ENCODE results near the gene CDC27. TPM values are rescaled to one million over a fixed set of nuclear protein-coding genes. Genes with fewer than 3 reads are reported as not detected.
"Not testable (repeated sequence)": the region's sequence is repeated elsewhere in the genome, so short reads cannot be mapped to it uniquely, and the experiment has no call there.

CDC27 gene
- total RNA-seq, 1 experiment from 2014 or later: 141 TPM

DNA sequence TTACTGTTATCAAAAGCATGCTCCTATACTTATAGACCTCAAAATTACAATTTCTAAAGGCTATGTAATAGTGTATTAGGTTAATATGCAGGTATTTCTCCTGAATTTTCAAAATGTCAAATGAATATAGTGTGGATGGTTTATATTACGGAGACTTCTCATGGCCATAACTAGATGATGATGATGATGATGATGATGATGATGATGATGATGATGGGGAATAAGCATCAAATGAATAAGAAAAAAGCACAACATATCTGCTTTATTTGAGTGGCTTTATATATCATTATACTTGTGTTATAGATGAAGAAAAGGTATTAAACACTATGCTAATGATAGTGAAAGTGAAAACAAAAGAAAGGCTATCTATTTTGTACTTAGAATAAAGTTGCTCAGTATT lies 53.9 kb downstream of the CDC27 start:
- H3K4me3 Mint-ChIP-seq (ENCODE audit: unreplicated experiment): no peak overlapping the region
- TF ChIP-seq, protein P1, sequence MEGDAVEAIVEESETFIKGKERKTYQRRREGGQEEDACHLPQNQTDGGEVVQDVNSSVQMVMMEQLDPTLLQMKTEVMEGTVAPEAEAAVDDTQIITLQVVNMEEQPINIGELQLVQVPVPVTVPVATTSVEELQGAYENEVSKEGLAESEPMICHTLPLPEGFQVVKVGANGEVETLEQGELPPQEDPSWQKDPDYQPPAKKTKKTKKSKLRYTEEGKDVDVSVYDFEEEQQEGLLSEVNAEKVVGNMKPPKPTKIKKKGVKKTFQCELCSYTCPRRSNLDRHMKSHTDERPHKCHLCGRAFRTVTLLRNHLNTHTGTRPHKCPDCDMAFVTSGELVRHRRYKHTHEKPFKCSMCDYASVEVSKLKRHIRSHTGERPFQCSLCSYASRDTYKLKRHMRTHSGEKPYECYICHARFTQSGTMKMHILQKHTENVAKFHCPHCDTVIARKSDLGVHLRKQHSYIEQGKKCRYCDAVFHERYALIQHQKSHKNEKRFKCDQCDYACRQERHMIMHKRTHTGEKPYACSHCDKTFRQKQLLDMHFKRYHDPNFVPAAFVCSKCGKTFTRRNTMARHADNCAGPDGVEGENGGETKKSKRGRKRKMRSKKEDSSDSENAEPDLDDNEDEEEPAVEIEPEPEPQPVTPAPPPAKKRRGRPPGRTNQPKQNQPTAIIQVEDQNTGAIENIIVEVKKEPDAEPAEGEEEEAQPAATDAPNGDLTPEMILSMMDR (IDR thresholded peaks at IDR 0.05; ENCODE audit: unreplicated experiment): no peak
- no peak overlapping the region for H3K27ac Mint-ChIP-seq (ENCODE audit: low read depth, unreplicated experiment)
- no peak for DNase-seq (ENCODE audit: unreplicated experiment)
- no peaks in the 10 kb centered on the region for H3K9me3 Mint-ChIP-seq (ENCODE audit: unreplicated experiment)
- CTCF ChIA-PET: interaction anchor here (1.0 kb wide), 2 partner anchors 33 to 42 kb away, joined by 3 read pairs; no protein-coding TSS in a partner anchor
- H3K27me3 Mint-ChIP-seq (ENCODE audit: insufficient read depth, unreplicated experiment): no peaks in the 10 kb centered on the region
- no peaks in the 10 kb centered on the region for H3K4me1 Mint-ChIP-seq (ENCODE audit: insufficient read depth, unreplicated experiment)
- no TSS peak for BruUV-seq (replicated peaks)
- intact Hi-C loops (cut with micrococcal nuclease): no loop called here
- H3K36me3 Mint-ChIP-seq (ENCODE audit: insufficient read depth, unreplicated experiment): peaks cover 90% of the 10 kb centered on the region
- POLR2A ChIA-PET: interaction anchor here (0.6 to 1.2 kb wide), 2 partner anchors 10 to 578 kb away, joined by 3 to 4 read pairs; no protein-coding TSS in a partner anchor

DNA sequence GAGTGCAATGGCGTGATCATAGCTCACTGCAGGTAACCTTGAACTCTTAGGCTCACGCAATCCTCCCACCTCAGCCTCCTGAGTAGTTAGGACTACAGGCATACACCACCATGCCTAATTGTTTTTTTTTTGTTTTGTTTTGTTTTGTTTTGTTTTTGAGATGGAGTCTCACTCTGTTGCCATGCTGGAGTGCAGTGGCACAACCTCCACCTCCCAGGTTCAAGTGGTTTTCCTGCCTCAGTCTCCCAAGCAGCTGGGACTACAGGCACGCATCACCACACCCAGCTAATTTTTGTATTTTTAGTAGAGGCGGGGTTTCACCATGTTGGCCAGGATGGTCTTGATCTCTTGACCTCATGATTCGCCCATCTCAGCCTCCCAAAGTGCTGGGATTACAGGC lies 54.7 kb downstream of the CDC27 start:
- H3K27me3 Mint-ChIP-seq (ENCODE audit: insufficient read depth, unreplicated experiment); intact Hi-C loops (cut with micrococcal nuclease); BruUV-seq (replicated peaks); H3K4me3 Mint-ChIP-seq (ENCODE audit: unreplicated experiment); H3K9me3 Mint-ChIP-seq (ENCODE audit: unreplicated experiment); H3K4me1 Mint-ChIP-seq (ENCODE audit: insufficient read depth, unreplicated experiment); H3K27ac Mint-ChIP-seq (ENCODE audit: low read depth, unreplicated experiment); DNase-seq (ENCODE audit: unreplicated experiment): not testable (repeated sequence)
- H3K36me3 Mint-ChIP-seq (ENCODE audit: insufficient read depth, unreplicated experiment): peaks cover 85% of the 10 kb centered on the region
- POLR2A ChIA-PET: interaction anchor here (0.8 kb wide), 1 partner anchor 71 kb away, joined by 4 read pairs; no protein-coding TSS in a partner anchor
- CTCF ChIA-PET: interaction anchor here (1.0 to 1.6 kb wide), 2 partner anchors 9 to 41 kb away, joined by 3 to 4 read pairs; no protein-coding TSS in a partner anchor

DNA sequence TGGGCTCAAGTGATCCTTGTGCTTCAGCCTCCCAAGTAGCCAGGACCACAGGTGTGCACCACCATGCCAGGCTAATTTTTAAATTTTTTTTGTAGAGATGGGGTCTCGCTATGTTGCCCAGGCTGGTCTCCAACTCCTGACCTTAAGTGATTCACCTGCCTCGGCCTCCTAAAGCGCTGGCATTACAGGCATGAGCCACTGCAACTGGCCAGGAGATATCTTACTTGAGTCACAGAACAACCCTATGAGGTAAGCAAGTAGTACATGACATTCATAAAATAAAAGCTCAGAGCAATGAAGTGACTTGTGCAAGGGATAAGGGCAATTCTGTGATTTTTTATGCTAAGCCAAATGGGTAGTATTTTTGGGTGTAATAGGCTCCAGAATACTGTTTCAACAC lies 57.3 kb downstream of the CDC27 start:
- BruUV-seq (replicated peaks): no TSS peak
- no peak for DNase-seq (ENCODE audit: unreplicated experiment)
- no peaks in the 10 kb centered on the region for H3K4me1 Mint-ChIP-seq (ENCODE audit: insufficient read depth, unreplicated experiment)
- intact Hi-C loops (cut with micrococcal nuclease): no loop called here
- no peak overlapping the region for H3K27ac Mint-ChIP-seq (ENCODE audit: low read depth, unreplicated experiment)
- TF ChIP-seq, protein P1 (IDR thresholded peaks at IDR 0.05; ENCODE audit: unreplicated experiment): no peak
- no peaks in the 10 kb centered on the region for H3K9me3 Mint-ChIP-seq (ENCODE audit: unreplicated experiment)
- no peaks in the 10 kb centered on the region for H3K27me3 Mint-ChIP-seq (ENCODE audit: insufficient read depth, unreplicated experiment)
- ChIA-PET CTCF (no interaction called here), POLR2A (interaction anchor here (0.7 to 0.8 kb wide), 2 partner anchors 59 to 709 kb away, joined by 3 to 4 read pairs; partner anchors contain the start of gene SCRN2)
- H3K36me3 Mint-ChIP-seq (ENCODE audit: insufficient read depth, unreplicated experiment): peaks cover 85% of the 10 kb centered on the region
- H3K4me3 Mint-ChIP-seq (ENCODE audit: unreplicated experiment): no peak overlapping the region

DNA sequence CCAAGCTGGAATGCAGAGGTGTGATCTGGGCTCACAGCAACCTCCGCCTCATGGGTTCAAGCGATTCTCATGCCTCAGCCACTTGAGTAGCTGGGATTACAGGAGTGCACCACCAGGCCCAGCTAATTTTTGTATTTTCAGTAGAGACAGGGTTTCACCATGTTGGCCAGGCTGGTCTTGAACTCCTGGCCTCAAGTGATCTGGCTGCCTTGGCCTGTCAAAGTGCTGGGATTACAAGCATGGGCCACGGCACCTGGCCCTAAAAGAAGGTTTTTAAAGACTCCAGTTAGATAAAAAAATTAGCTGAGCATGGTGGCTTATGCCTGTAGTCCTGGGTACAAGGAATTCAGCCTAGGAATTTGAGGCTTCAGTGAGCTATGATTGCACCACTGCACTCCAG lies 62.3 kb downstream of the CDC27 start:
- BruUV-seq (replicated peaks); CTCF ChIA-PET; H3K27me3 Mint-ChIP-seq (ENCODE audit: insufficient read depth, unreplicated experiment); intact Hi-C loops (cut with micrococcal nuclease); H3K4me1 Mint-ChIP-seq (ENCODE audit: insufficient read depth, unreplicated experiment); H3K9me3 Mint-ChIP-seq (ENCODE audit: unreplicated experiment); H3K27ac Mint-ChIP-seq (ENCODE audit: low read depth, unreplicated experiment); H3K4me3 Mint-ChIP-seq (ENCODE audit: unreplicated experiment); DNase-seq (ENCODE audit: unreplicated experiment): not testable (repeated sequence)
- peaks cover 88% of the 10 kb centered on the region for H3K36me3 Mint-ChIP-seq (ENCODE audit: insufficient read depth, unreplicated experiment)
- POLR2A ChIA-PET: interaction anchor here (0.6 to 1.6 kb wide), 3 partner anchors 10 to 68 kb away, joined by 3 read pairs; no protein-coding TSS in a partner anchor

DNA sequence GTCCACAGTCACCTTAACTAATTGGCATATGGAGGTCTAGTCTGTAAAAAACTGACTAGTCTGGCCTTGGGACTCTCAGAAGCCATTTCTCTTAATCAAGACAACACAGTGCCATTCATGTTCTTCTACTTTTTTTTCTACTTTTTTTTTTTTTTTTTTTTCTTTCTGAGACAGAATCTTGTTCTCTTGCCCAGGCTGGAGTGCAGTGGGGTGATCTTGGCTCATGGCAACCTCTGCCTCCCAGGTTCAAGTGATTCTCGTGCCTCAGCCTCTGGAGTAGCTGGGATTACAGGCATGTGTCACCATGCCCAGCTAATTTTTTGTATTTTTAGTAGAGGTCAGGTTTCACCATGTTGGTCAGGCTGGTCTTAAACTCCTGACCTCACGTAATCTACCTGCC lies 65.8 kb downstream of the CDC27 start:
- intact Hi-C loops (cut with micrococcal nuclease): not testable (repeated sequence)

More for the DNA sequence above, 65.8 kb downstream of the CDC27 start:
- not testable (repeated sequence) for DNase-seq (ENCODE audit: unreplicated experiment); H3K4me1 Mint-ChIP-seq (ENCODE audit: insufficient read depth, unreplicated experiment); H3K27ac Mint-ChIP-seq (ENCODE audit: low read depth, unreplicated experiment); H3K9me3 Mint-ChIP-seq (ENCODE audit: unreplicated experiment); BruUV-seq (replicated peaks); H3K27me3 Mint-ChIP-seq (ENCODE audit: insufficient read depth, unreplicated experiment); H3K4me3 Mint-ChIP-seq (ENCODE audit: unreplicated experiment)
- peaks cover 78% of the 10 kb centered on the region for H3K36me3 Mint-ChIP-seq (ENCODE audit: insufficient read depth, unreplicated experiment)
- ChIA-PET POLR2A (interaction anchor here (1.2 kb wide), 1 partner anchor 8 kb away, joined by 3 read pairs; no protein-coding TSS in a partner anchor), CTCF (interaction anchor here (0.7 kb wide), 1 partner anchor 38 kb away, joined by 3 read pairs; no protein-coding TSS in a partner anchor)

All from MCF 10A (cell line).